Uterus (tissue), 2 donors: ENCODE results near the gene WDR49.

Experiments
- CTCF ChIP-seq, 4 experiments: fragments of 200-600 bp in 2 of 4; fragments of 450-650 bp in 2 of 4; sonication (generic) in 2 of 4; IDR thresholded peaks; one replicate each; pipeline ENCODE4 v1.5.1; 2016 to 2019; ENCODE audit warnings: antibody characterized with exemption in 4 of 4, mild to moderate bottlenecking in 2 of 4, moderate library complexity in 1 of 4
- POLR2A ChIP-seq, 2 donors: fragments of 450-650 bp; IDR thresholded peaks; one replicate each; pipeline ENCODE4 v1.6.1; 2016; ENCODE audit warnings: antibody characterized with exemption in 2 of 2, mild to moderate bottlenecking in 1 of 2, moderate library complexity in 1 of 2

- TF ChIP-seq POLR2A (IDR thresholded peaks at IDR 0.05): no peak
- no peak for TF ChIP-seq CTCF (IDR thresholded peaks at IDR 0.05)
Observed at GRCh38 chr3:167626490-167626889, 27.3 kb downstream of the WDR49 start.
